GM19238 (cell line): ENCODE data around the gene MAEA.

ENCODE experiments used
- DNase-seq: peaks from one replicate; pipeline ENCODE4 v3.0.0; 2011; ENCODE audit warnings: low spot score; ENCODE audit not compliant: insufficient read length

The MAEA gene

GRCh38 chr4:1351854-1352566 lies 62.3 kb downstream of the MAEA start:
- peak; percentile 92 for DNase-seq

- DNase-seq, result no peak
These were observed 62.8 kb downstream of the MAEA start for GRCh38 chr4:1352567-1352900.

- DNase-seq, result no peak
These were observed 63.7 kb downstream of the MAEA start for GRCh38 chr4:1353186-1354055.

GRCh38 chr4:1354136-1354982 lies 64.7 kb downstream of the MAEA start:
- DNase-seq, result no peak

GRCh38 chr4:1354983-1355275 lies 65.2 kb downstream of the MAEA start:
- DNase-seq, result no peak

GRCh38 chr4:1355378-1355777 lies 65.7 kb downstream of the MAEA start:
- no peak for DNase-seq

GRCh38 chr4:1356181-1356998 lies 66.7 kb downstream of the MAEA start:
- peak; percentile 69 for DNase-seq

- no peak for DNase-seq
These were observed 67.9 kb downstream of the MAEA start for GRCh38 chr4:1357356-1358248.

GRCh38 chr4:1358421-1359143 lies 68.9 kb downstream of the MAEA start:
- DNase-seq, result no peak

GRCh38 chr4:1359144-1359501 lies 69.4 kb downstream of the MAEA start:
- DNase-seq, result no peak

- no peak for DNase-seq
These were observed 70.3 kb downstream of the MAEA start for GRCh38 chr4:1359976-1360375.

- no peak for DNase-seq
These were observed 71.0 kb downstream of the MAEA start for GRCh38 chr4:1360423-1361283.

GRCh38 chr4:1361431-1361830 lies 71.7 kb downstream of the MAEA start:
- no peak for DNase-seq

GRCh38 chr4:1362046-1362445 lies 72.4 kb downstream of the MAEA start:
- no peak for DNase-seq

- DNase-seq, result no peak
These were observed 72.8 kb downstream of the MAEA start for GRCh38 chr4:1362521-1362920.

GRCh38 chr4:1363513-1363912 lies 73.8 kb downstream of the MAEA start:
- no peak for DNase-seq

GRCh38 chr4:1364217-1364616 lies 74.5 kb downstream of the MAEA start:
- DNase-seq, result no peak

GRCh38 chr4:1364748-1365147 lies 75.1 kb downstream of the MAEA start:
- no peak for DNase-seq
